Esophagus muscularis mucosa (tissue), 4 donors: ENCODE results near the gene AXIN1. TPM values are rescaled to one million over a fixed set of nuclear protein-coding genes. Genes with fewer than 3 reads are reported as not detected.

Source experiments
- DNase-seq: peaks from one replicate; pipeline ENCODE4 v3.0.0-alpha.2; 2017; ENCODE audit errors: extremely low spot score
- H3K27ac ChIP-seq, 4 donors: fragments of 200-600 bp; sonication (generic); replicated peaks in 1 of 4; 1 replicate in 3 of 4; 2 replicates in 1 of 4; pipeline ENCODE4 v1.5.1; 2016 to 2019; ENCODE audit warnings: mild to moderate bottlenecking in 1 of 4
- H3K27me3 ChIP-seq, 4 donors: fragments of 200-600 bp; sonication (generic); one replicate each; pipeline versions ENCODE4 v1.5.1 to v1.6.0; 2016 to 2019
- H3K36me3 ChIP-seq, 4 donors: fragments of 200-600 bp; sonication (generic); one replicate each; pipeline ENCODE4 v1.5.1; 2016 to 2019
- H3K4me1 ChIP-seq, 4 donors: fragments of 200-600 bp; sonication (generic); one replicate each; pipeline ENCODE4 v1.5.1; 2016 to 2019
- H3K4me3 ChIP-seq, 4 donors: fragments of 200-600 bp; sonication (generic); 1 replicate in 2 of 4; 2 replicates in 2 of 4; pipeline ENCODE4 v1.5.1; 2016 to 2019; ENCODE audit warnings: mild to moderate bottlenecking in 4 of 4, moderate library complexity in 1 of 4
- H3K9me3 ChIP-seq, 4 donors: fragments of 200-600 bp; sonication (generic); 1 replicate in 3 of 4; 2 replicates in 1 of 4; pipeline ENCODE4 v1.5.1; 2016 to 2019
- CTCF ChIP-seq, 3 experiments: fragments of 200-600 bp in 2 of 3; fragments of 450-650 bp in 1 of 3; sonication (generic) in 2 of 3; IDR thresholded peaks; one replicate each; pipeline ENCODE4 v1.5.1; 2017 to 2019; ENCODE audit warnings: antibody characterized with exemption in 3 of 3, mild to moderate bottlenecking in 2 of 3, moderate library complexity in 1 of 3
- EP300 ChIP-seq: sonication (generic); formaldehyde crosslinking; IDR thresholded peaks from one replicate; pipeline ENCODE4 v1.6.1; 2017; ENCODE audit warnings: antibody characterized with exemption
- POLR2A ChIP-seq: fragments of 450-650 bp; IDR thresholded peaks from one replicate; pipeline ENCODE4 v1.6.1; 2017; ENCODE audit warnings: antibody characterized with exemption, moderate library complexity, mild to moderate bottlenecking, low read depth
- POLR2AphosphoS5 ChIP-seq, 2 donors: sonication (generic); formaldehyde crosslinking; IDR thresholded peaks; one replicate each; pipeline ENCODE4 v1.6.1; 2017; ENCODE audit warnings: antibody characterized with exemption in 2 of 2
- WGBS: methylation state at CpG from one replicate; pipeline ENCODE4 v1.1.5; 2018; 5-methylcytosine and 5-hydroxymethylcytosine counted together
- intact Hi-C: fragments of 100-400 bp; cut with DNase I; formaldehyde crosslinking; loops from one replicate; pipeline ENCODE4 v1.15.1; 2023
- total RNA-seq, 4 donors: library from RNA; depleted of rRNA; stranded (reverse); fragments of >200 nt; gene quantifications; one replicate each; pipeline versions ENCODE4 v1.1.0 to v1.2.1, GENCODE V29; 2016

The AXIN1 gene
- total RNA-seq, 4 donors from 2014 or later: 24.1 to 56.2 (median 44.1) TPM

GRCh38 chr16:281660-282255, 70.8 kb downstream of the AXIN1 start:
- intact Hi-C loops: no loop called here
- no peak overlapping the region for H3K4me3 ChIP-seq
- DNase-seq: no peak
- peaks cover 0 to 38% (median 11%) of the 10 kb centered on the region in 4 donors for H3K27me3 ChIP-seq
- WGBS: 79% methylated on average over 8 of the region's 25 CpGs
- H3K4me1 ChIP-seq: peaks cover 10 to 22% (median 17%) of the 10 kb centered on the region in 4 donors
- peaks cover 0 to 6% (median 4%) of the 10 kb centered on the region in 4 donors for H3K36me3 ChIP-seq
- H3K27ac ChIP-seq: no peak overlapping the region
- no peaks in the 10 kb centered on the region for H3K9me3 ChIP-seq
- no peak for TF ChIP-seq POLR2A
- no peak for TF ChIP-seq POLR2AphosphoS5 (IDR thresholded peaks at IDR 0.05)
- no peak for TF ChIP-seq CTCF (IDR thresholded peaks at IDR 0.05)
- TF ChIP-seq EP300: no peak

DNA sequence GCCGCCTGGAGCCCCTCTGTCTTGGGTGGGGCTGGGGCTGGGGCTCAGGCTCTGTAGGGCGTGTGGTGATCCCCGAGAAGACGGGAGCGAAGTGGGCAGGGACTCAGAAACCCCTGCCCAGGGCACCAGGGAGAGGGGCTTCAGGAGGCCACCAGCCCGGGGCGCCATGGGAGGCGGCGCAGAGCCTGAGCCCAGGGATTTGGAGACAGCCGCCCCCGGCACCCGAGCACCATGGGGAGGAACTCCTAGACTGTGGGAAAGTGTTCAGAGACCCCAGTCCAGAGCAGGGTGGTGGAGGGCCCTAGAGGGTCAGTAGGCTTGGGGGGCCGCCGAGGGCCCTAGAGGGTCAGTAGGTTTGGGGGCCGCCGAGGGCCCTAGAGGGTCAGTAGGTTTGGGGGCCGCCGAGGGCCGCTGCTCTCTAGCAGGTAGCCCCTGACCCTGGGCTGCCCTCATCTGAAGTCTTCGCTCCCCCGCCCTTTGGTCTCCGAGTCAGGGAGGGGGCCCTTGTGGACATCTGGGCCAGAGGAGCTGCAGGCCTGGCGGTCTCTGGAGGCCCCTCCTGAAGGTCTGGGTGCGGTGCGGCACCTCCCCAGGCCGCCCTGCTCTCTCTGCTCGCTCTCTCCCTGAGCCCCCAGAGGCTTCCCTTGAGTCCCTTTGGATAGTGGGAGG, 71.4 kb downstream of the AXIN1 start:
- no peak for TF ChIP-seq EP300
- TF ChIP-seq POLR2AphosphoS5 (IDR thresholded peaks at IDR 0.05): no peak
- no peak for TF ChIP-seq CTCF (IDR thresholded peaks at IDR 0.05)
- TF ChIP-seq POLR2A: no peak
- H3K4me3 ChIP-seq: peak overlapping the region; percentile 40 to 59 (median 46)
- H3K4me1 ChIP-seq: peaks cover 10 to 27% (median 20%) of the 10 kb centered on the region in 4 donors
- H3K36me3 ChIP-seq: no peaks in the 10 kb centered on the region
- H3K27ac ChIP-seq: no peak overlapping the region
- no peaks in the 10 kb centered on the region for H3K9me3 ChIP-seq
- no peak for DNase-seq
- H3K27me3 ChIP-seq: peaks cover 0 to 39% (median 11%) of the 10 kb centered on the region in 4 donors
- 39% methylated on average over 13 of the region's 27 CpGs for WGBS
- intact Hi-C loops: no loop called here

GRCh38 chr16:280552-280951, 72.0 kb downstream of the AXIN1 start, which contains the start of gene ARHGDIG:
ARHGDIG (plus strand) TSS chr16:280591; CDS start chr16:280681, 90 bp downstream.
- intact Hi-C loops: no loop called here
- DNase-seq: no peak
- Histone ChIP-seq H3K9me3 (no peaks in the 10 kb centered on the region), H3K27ac (no peak within 1 kb of the TSS), H3K27me3 (peaks cover 0 to 41% (median 11%) of the 10 kb centered on the region in 4 donors), H3K4me3 (peak within 1 kb of the TSS; percentile 42 to 59 (median 47)), H3K4me1 (peaks cover 10 to 33% (median 24%) of the 10 kb centered on the region in 4 donors), H3K36me3 (no peaks in the 10 kb centered on the region)
- no peak for TF ChIP-seq CTCF (IDR thresholded peaks at IDR 0.05)
- no peak for TF ChIP-seq EP300
- no peak for TF ChIP-seq POLR2A
- no peak for TF ChIP-seq POLR2AphosphoS5 (IDR thresholded peaks at IDR 0.05)
- no CpG with 5 or more reads among the region's 54 CpGs for WGBS

- Histone ChIP-seq H3K4me3 (peak overlapping the region in 3 of 4 donors; percentile 40 to 59 (median 45)), H3K9me3 (no peaks in the 10 kb centered on the region), H3K36me3 (no peaks in the 10 kb centered on the region), H3K27me3 (peaks cover 0 to 45% (median 11%) of the 10 kb centered on the region in 4 donors), H3K4me1 (peaks cover 14 to 38% (median 28%) of the 10 kb centered on the region in 4 donors), H3K27ac (no peak overlapping the region)
- intact Hi-C loops: no loop called here
- TF ChIP-seq EP300: no peak
- TF ChIP-seq POLR2A: no peak
- no peak for TF ChIP-seq POLR2AphosphoS5 (IDR thresholded peaks at IDR 0.05)
- no peak for TF ChIP-seq CTCF (IDR thresholded peaks at IDR 0.05)
- WGBS: no CpG with 5 or more reads among the region's 47 CpGs
- no peak for DNase-seq
These were observed 72.5 kb downstream of the AXIN1 start for GRCh38 chr16:280005-280460.
